Left cardiac atrium (tissue), 4 donors: Measurements from ENCODE around the gene JOSD2. TPM values are rescaled to one million over a fixed set of nuclear protein-coding genes. Genes with fewer than 3 reads are reported as not detected.

Experiments
- ATAC-seq, 2 donors: fragments of 200-7000 bp; cut with Tn5 transposase; one replicate each; pipeline ENCODE4 v1.9.1; 2020; ENCODE audit warnings: mild to moderate bottlenecking in 2 of 2, moderate library complexity in 2 of 2
- DNase-seq: peaks from one replicate; pipeline ENCODE4 v3.0.0-alpha.2; 2020
- intact Hi-C, 2 donors: fragments of 100-400 bp; cut with DNase I; formaldehyde crosslinking; loops; one replicate each; pipeline versions ENCODE4 v1.14.1 to v1.15.1; 2022 to 2023
- long read RNA-seq: library from polyadenylated mRNA; unstranded; transcript quantifications from one replicate; pipeline ENCODE4 v2.0.0, GENCODE V29; 2021
- total RNA-seq, 2 donors: library from RNA; stranded (reverse); fragmentation: NEBNext Ultra II Directional; extraction: Animal tissue kit (Norgen Biotek cat#: 25700); gene quantifications; one replicate each; pipeline ENCODE4 v1.2.1, GENCODE V29; 2021
- donor health status: DM: no; HTN: yes; CAD: no.
- donor health status: DM: no; HTN: yes; CAD: no; lungs with severe emphysema.
- donor health status: DM: yes; HTN: yes; CAD: no.
- donor health status: Dilated cardiomyopathy.

JOSD2 gene
- 10 to 100 TPM; 27.3 to 36.7 TPM for total RNA-seq
- long read RNA-seq, partial matches to known transcripts = 0 of 6 reads
- long read RNA-seq, other reads (novel, unspliced or antisense) = 1 of 6 reads

GRCh38 chr19:50511069-50511822 is at the start of gene JOSD2:
Gene JOSD2, minus strand, starts transcription at chr19:50511191. Its CDS starts 760 bp downstream, at chr19:50510431.
- intact Hi-C loops = no loop called here
- ATAC-seq = peak; percentile 94 to 95
- DNase-seq = peak; percentile 100

GRCh38 chr19:50559636-50560035 is 48.6 kb upstream of the JOSD2 start:
- intact Hi-C loops = no loop called here
- ATAC-seq (no peak), DNase-seq (no peak)

GRCh38 chr19:50558449-50558848 is 47.5 kb upstream of the JOSD2 start:
- DNase-seq = no peak
- intact Hi-C loops = no loop called here
- ATAC-seq = no peak

- intact Hi-C loops = no loop called here
- ATAC-seq (no peak), DNase-seq (no peak)
Observed at GRCh38 chr19:50558039-50558438, 47.0 kb upstream of the JOSD2 start.

GRCh38 chr19:50557009-50557613 is 46.1 kb upstream of the JOSD2 start:
- DNase-seq (no peak), ATAC-seq (no peak)
- intact Hi-C loops = no loop called here

- intact Hi-C loops = no loop called here
- DNase-seq = peak; percentile 86
- peak; percentile 83 to 87 for ATAC-seq
Observed at GRCh38 chr19:50556282-50557008, 45.5 kb upstream of the JOSD2 start.

GRCh38 chr19:50555450-50556281 is 44.7 kb upstream of the JOSD2 start:
- intact Hi-C loops = no loop called here
- peak; percentile 7 to 13 for ATAC-seq
- no peak for DNase-seq

- intact Hi-C loops = no loop called here
- DNase-seq (no peak), ATAC-seq (no peak)
Observed at GRCh38 chr19:50555033-50555432, 44.0 kb upstream of the JOSD2 start.

- ATAC-seq (no peak), DNase-seq (no peak)
- intact Hi-C loops = no loop called here
Observed at GRCh38 chr19:50554212-50554611, 43.2 kb upstream of the JOSD2 start.

GRCh38 chr19:50553134-50553703 is 42.2 kb upstream of the JOSD2 start:
- intact Hi-C loops = no loop called here
- ATAC-seq = no peak

GRCh38 chr19:50552540-50552939 is 41.5 kb upstream of the JOSD2 start:
- DNase-seq (no peak), ATAC-seq (no peak)
- intact Hi-C loops = no loop called here

More at GRCh38 chr19:50553134-50553703, 42.2 kb upstream of the JOSD2 start:
- no peak for DNase-seq

GRCh38 chr19:50551715-50552187 is 40.8 kb upstream of the JOSD2 start:
- DNase-seq = no peak
- no peak for ATAC-seq
- intact Hi-C loops = no loop called here

- DNase-seq = no peak
- ATAC-seq = no peak
- intact Hi-C loops = no loop called here
Observed at GRCh38 chr19:50551034-50551714, 40.2 kb upstream of the JOSD2 start.

GRCh38 chr19:50550594-50550966 is 39.6 kb upstream of the JOSD2 start:
- no peak for ATAC-seq
- intact Hi-C loops = no loop called here
- DNase-seq = no peak

GRCh38 chr19:50549927-50550593 is 39.1 kb upstream of the JOSD2 start:
- DNase-seq = no peak
- ATAC-seq = no peak
- intact Hi-C loops = no loop called here

GRCh38 chr19:50549059-50549926 is 38.3 kb upstream of the JOSD2 start:
- ATAC-seq (no peak), DNase-seq (no peak)
- intact Hi-C loops = no loop called here
